HG03571 (cell line): ENCODE measurements around the gene OR7D2.
"Not testable (repeated sequence)": the region's sequence is repeated elsewhere in the genome, so short reads cannot be mapped to it uniquely, and the experiment has no call there.

Experiments
- ATAC-seq: cut with Tn5 transposase; IDR thresholded peaks from one replicate; pipeline ENCODE4 v1.9.1; 2021; ENCODE audit not compliant: unreplicated experiment

The OR7D2 gene

GRCh38 chr19:9198044-9198443, 19.3 kb downstream of the OR7D2 start:
- ATAC-seq = not testable (repeated sequence)

GRCh38 chr19:9205501-9206113, 26.8 kb downstream of the OR7D2 start:
- no peak for ATAC-seq

DNA sequence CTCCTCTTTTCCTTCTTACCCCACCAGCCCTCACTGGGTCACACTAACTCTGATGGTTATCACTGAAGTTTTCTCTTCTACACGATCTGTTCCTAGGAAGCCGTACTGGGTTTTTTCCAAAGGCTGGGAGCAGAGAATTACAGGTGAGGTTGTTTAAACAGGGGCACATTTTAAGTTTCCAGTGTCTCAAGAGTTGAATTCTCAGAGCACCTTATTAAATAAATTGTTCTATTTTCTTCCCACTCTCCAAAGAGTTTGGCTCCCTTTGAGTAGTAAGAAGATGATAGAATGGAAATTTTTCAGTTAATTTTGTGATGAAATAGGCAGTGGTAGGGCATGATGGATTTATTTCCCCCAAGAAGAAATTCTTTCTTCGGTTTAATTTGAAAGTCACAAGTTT, 40.7 kb downstream of the OR7D2 start, which contains the start of gene OR7D4:
Gene OR7D4 (minus strand): TSS at position 101 of the 400 bp plus-strand sequence. CDS start 4,752 bp downstream, outside the sequence.
- ATAC-seq = no peak
